Bronchial epithelial cell (primary cell): ENCODE data around the gene ENPP6. TPM values are rescaled to one million over a fixed set of nuclear protein-coding genes. Genes with fewer than 3 reads are reported as not detected.

Experiments
- DNase-seq: peaks from one replicate; pipeline ENCODE4 v3.0.0-alpha.2; 2010; ENCODE audit warnings: low read depth
- FAIRE-seq: peaks from 2 replicates; lab custom pipeline; 2011; peaks lifted over from hg19 to GRCh38; lab: Jason Lieb, UNC
- H3K27me3 ChIP-seq: 2 replicates; pipeline ENCODE4 v1.5.1; 2011; ENCODE audit warnings: low read length; ENCODE audit not compliant: control insufficient read depth, insufficient read depth
- H3K36me3 ChIP-seq: 2 replicates; pipeline ENCODE4 v1.5.1; 2011; ENCODE audit warnings: low read length; ENCODE audit not compliant: control insufficient read depth, insufficient read depth
- H3K4me3 ChIP-seq: 2 replicates; pipeline ENCODE4 v1.5.1; 2011; ENCODE audit warnings: mild to moderate bottlenecking, low read depth, low read length, control low read depth
- total RNA-seq: library from RNA; depleted of rRNA; stranded (reverse); fragments of >200 nt; gene quantifications from 2 replicates; pipeline ENCODE4 v1.2.1, GENCODE V29; 2014
- TF ChIP-seq, protein P1 (sequence below): IDR thresholded peaks from 2 replicates; pipeline ENCODE4 v1.5.1; 2011; ENCODE audit warnings: mild to moderate bottlenecking, moderate library complexity, low read length, control low read depth, inconsistent platforms; ENCODE audit not compliant: insufficient read depth, severe bottlenecking

The ENPP6 gene
- total RNA-seq, 1 donor from 2014 or later: not detected

DNA sequence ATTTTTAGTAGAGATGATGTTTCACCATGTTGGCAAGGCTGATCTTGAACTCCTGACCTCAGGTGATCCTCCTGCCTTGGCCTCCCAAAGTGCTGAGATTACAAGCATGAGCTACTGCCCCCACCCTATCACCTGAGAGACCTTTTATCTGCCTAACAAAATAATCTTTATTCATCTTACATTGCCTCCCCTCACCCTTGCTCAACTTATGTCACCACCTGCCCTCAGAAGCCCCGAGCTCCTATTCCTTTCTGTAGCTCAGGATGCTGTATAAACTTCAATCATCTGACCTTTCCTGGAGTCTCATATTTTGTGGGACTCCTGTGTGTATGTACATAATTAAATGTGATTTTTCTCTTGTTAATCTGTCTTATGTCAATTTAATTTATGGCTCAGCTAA lies 29.7 kb upstream of the ENPP6 start:
- H3K27me3 ChIP-seq: no peaks in the 10 kb centered on the region
- no peak for DNase-seq
- no peak for FAIRE-seq
- no peak overlapping the region for H3K4me3 ChIP-seq
- H3K36me3 ChIP-seq: no peaks in the 10 kb centered on the region
- TF ChIP-seq, protein P1, sequence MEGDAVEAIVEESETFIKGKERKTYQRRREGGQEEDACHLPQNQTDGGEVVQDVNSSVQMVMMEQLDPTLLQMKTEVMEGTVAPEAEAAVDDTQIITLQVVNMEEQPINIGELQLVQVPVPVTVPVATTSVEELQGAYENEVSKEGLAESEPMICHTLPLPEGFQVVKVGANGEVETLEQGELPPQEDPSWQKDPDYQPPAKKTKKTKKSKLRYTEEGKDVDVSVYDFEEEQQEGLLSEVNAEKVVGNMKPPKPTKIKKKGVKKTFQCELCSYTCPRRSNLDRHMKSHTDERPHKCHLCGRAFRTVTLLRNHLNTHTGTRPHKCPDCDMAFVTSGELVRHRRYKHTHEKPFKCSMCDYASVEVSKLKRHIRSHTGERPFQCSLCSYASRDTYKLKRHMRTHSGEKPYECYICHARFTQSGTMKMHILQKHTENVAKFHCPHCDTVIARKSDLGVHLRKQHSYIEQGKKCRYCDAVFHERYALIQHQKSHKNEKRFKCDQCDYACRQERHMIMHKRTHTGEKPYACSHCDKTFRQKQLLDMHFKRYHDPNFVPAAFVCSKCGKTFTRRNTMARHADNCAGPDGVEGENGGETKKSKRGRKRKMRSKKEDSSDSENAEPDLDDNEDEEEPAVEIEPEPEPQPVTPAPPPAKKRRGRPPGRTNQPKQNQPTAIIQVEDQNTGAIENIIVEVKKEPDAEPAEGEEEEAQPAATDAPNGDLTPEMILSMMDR: no peak

DNA sequence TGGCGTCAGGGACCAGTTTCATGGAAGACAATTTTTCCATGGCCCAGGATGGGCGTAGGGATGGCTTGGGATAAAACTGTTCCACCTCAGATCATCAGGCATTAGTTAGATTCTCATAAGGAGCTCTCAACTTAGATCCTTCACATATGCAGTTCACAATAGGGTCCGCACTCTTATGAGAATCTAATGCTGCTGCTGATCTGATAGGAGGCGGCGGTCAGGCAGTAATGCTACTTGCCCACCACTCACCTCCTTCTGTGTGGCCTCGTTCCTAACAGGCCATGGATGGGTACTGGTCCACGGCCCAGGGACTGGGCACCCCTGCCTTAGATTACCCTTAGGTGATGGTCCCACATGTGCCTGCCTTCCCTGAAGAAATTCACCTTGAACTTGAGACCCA lies 28.8 kb upstream of the ENPP6 start:
- FAIRE-seq (no peak), DNase-seq (no peak)
- Histone ChIP-seq H3K36me3 (no peaks in the 10 kb centered on the region), H3K27me3 (no peaks in the 10 kb centered on the region), H3K4me3 (no peak overlapping the region)
- TF ChIP-seq, protein P1: no peak

DNA sequence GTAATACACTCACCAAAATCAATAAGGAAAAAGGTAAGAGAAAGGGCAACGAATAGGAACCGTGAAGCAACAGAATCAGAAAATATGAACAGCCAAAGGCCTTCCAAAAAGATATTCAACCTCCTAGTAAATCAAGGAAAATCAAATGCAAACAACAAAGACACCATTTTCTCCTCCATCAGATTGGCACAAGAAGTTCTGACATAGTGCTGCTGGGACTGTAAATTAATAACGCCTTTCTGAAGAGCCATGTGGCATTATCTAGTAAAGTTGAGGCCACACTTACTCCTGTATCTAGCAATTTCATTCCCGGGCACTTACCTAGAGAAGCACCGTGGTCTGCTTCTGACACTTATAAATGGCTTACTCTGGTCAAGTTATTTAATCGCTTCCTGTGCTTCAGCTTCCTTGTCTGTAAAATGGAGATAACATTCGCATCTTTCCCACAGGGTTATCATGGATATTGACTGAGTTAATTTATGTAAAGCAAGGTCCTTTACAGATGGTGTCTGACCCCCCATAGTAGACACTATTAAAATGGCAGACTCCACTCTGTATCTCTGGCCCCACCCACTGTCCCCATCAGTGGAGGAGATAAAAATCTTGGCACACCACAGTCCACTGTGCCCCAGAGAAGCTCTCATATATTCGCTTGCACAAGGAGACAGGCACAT lies 20.5 kb upstream of the ENPP6 start:
- no peak overlapping the region for H3K4me3 ChIP-seq
- FAIRE-seq: no peak
- no peak for DNase-seq
- TF ChIP-seq, protein P1: no peak
- no peaks in the 10 kb centered on the region for H3K27me3 ChIP-seq
- H3K36me3 ChIP-seq: no peaks in the 10 kb centered on the region

DNA sequence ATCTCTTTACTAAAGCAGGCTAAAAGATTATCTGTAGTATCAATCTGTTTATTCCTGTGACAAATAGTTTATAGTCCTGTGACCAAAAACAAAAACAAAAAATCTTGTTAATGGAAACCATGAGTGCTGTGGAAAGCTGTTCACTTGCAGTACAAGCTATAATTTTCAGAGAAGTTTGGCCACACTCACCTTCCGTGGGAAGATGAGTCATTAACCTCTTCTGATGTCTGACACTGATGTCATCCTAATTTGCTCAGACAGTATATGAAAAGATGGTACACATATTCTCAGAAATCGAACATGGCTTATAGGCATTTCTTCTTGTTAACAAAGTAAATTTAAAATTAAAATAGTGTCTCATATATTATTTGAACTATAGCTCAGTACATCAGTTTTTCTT lies 19.9 kb upstream of the ENPP6 start:
- no peak for FAIRE-seq
- Histone ChIP-seq H3K36me3 (no peaks in the 10 kb centered on the region), H3K27me3 (no peaks in the 10 kb centered on the region), H3K4me3 (no peak overlapping the region)
- TF ChIP-seq, protein P1: no peak
- DNase-seq: peak; percentile 40

DNA sequence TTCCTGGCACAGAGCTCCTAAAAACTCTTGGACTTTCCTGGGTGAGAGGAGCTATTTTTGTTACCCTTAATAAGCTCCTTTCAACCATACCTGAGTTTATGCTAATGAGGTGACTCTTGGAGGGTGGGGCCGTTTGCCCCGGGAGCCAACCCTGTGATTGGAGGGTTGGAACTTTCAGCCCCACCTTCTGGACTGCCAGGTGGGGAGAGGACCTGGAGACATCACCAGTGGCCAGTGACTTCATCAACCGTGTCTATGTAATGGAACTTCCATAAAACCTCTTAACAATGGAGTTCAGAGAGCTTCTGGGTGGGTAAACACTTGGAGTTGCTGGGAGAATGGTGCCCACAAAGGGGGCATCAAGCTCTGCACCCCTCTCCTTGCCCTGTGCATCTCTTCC lies 17.9 kb upstream of the ENPP6 start:
- no peak overlapping the region for H3K4me3 ChIP-seq
- TF ChIP-seq, protein P1: no peak
- H3K36me3 ChIP-seq: no peaks in the 10 kb centered on the region
- no peak for FAIRE-seq
- no peaks in the 10 kb centered on the region for H3K27me3 ChIP-seq
- DNase-seq: no peak

DNA sequence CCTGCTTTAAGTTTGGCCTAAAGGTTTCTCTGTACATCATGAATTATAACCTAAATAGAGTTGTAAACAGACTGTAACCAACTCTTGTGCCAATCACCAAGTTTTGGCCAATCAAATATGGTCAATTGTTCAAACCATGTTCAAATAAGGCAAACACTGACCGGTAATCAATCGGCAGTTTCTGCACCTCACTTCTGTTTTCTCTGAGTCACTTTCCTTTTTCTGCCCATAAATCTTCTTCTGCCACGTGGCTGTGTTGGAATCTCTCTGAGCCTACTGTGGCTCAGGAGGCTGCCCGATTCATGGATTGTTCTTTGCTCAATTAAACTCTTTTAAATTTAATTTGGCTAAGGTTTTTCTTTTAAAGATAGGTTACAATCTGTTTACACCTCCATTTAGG lies 16.5 kb upstream of the ENPP6 start:
- no peak for DNase-seq
- no peaks in the 10 kb centered on the region for H3K36me3 ChIP-seq
- H3K27me3 ChIP-seq: peaks cover 2% of the 10 kb centered on the region
- FAIRE-seq: no peak
- TF ChIP-seq, protein P1: no peak
- no peak overlapping the region for H3K4me3 ChIP-seq
